ENCODE results near the gene CDH16.
A peak's percentile ranks its signal among the peaks of the same experiment; 100 is the strongest.

CDH16 gene

GRCh38 chr16:66923247-66923731 is 4.6 kb upstream of the CDH16 start:
- no peak overlapping the region for H3K4me3 ChIP-seq (ENCODE audit: low read depth, low read length)
- TF ChIP-seq CTCF (IDR thresholded peaks at IDR 0.05; ENCODE audit: low read depth, low read length), result no peak
- in situ Hi-C loops (cut with HindIII; ENCODE audit: low sequenced_read_pairs), result no loop called here
- DNase-seq (ENCODE audit: low read depth, low spot score), result peak; percentile 28

GRCh38 chr16:66921729-66922450 is 3.2 kb upstream of the CDH16 start:
- no peak for TF ChIP-seq CTCF (IDR thresholded peaks at IDR 0.05; ENCODE audit: low read depth, low read length)
- no peak overlapping the region for H3K4me3 ChIP-seq (ENCODE audit: low read depth, low read length)
- in situ Hi-C loops (cut with HindIII; ENCODE audit: low sequenced_read_pairs), result no loop called here
- DNase-seq (ENCODE audit: low read depth, low spot score), result no peak

GRCh38 chr16:66920924-66921680 is 2.4 kb upstream of the CDH16 start:
- TF ChIP-seq CTCF (IDR thresholded peaks at IDR 0.05; ENCODE audit: low read depth, low read length), result no peak
- DNase-seq (ENCODE audit: low read depth, low spot score), result no peak
- no peak overlapping the region for H3K4me3 ChIP-seq (ENCODE audit: low read depth, low read length)
- in situ Hi-C loops (cut with HindIII; ENCODE audit: low sequenced_read_pairs), result no loop called here

GRCh38 chr16:66920299-66920590 is 1.6 kb upstream of the CDH16 start:
- no peak for TF ChIP-seq CTCF (IDR thresholded peaks at IDR 0.05; ENCODE audit: low read depth, low read length)
- DNase-seq (ENCODE audit: low read depth, low spot score), result no peak
- no peak overlapping the region for H3K4me3 ChIP-seq (ENCODE audit: low read depth, low read length)
- in situ Hi-C loops (cut with HindIII; ENCODE audit: low sequenced_read_pairs), result no loop called here

GRCh38 chr16:66919569-66920298 is 1.0 kb upstream of the CDH16 start:
- H3K4me3 ChIP-seq (ENCODE audit: low read depth, low read length), result no peak overlapping the region
- no peak for TF ChIP-seq CTCF (IDR thresholded peaks at IDR 0.05; ENCODE audit: low read depth, low read length)
- in situ Hi-C loops (cut with HindIII; ENCODE audit: low sequenced_read_pairs), result no loop called here
- DNase-seq (ENCODE audit: low read depth, low spot score), result no peak

- no peak for DNase-seq (ENCODE audit: low read depth, low spot score)
- H3K4me3 ChIP-seq (ENCODE audit: low read depth, low read length), result no peak overlapping the region
- TF ChIP-seq CTCF (IDR thresholded peaks at IDR 0.05; ENCODE audit: low read depth, low read length), result no peak
- in situ Hi-C loops (cut with HindIII; ENCODE audit: low sequenced_read_pairs), result no loop called here
These were observed 330 bp downstream of the CDH16 start for GRCh38 chr16:66918355-66918754.
